Neural crest cell (in vitro differentiated cells): Measurements from ENCODE around the gene RGS18. TPM values are rescaled to one million over a fixed set of nuclear protein-coding genes. Genes with fewer than 3 reads are reported as not detected.

Experiments used
- DNase-seq: peaks from one replicate; pipeline ENCODE4 v3.0.0; 2021; ENCODE audit warnings: low read depth, mixed read lengths, low spot score
- H3K27ac Mint-ChIP-seq: one replicate; pipeline ENCODE4 v1.8.0; 2021; ENCODE audit warnings: mild to moderate bottlenecking, mixed read lengths; ENCODE audit not compliant: unreplicated experiment
- H3K27me3 Mint-ChIP-seq: 2 replicates; pipeline ENCODE4 v1.8.0; 2021; ENCODE audit warnings: low read depth, mild to moderate bottlenecking, mixed read lengths
- H3K36me3 Mint-ChIP-seq: 2 replicates; pipeline ENCODE4 v1.8.0; 2021; ENCODE audit warnings: low read depth, mild to moderate bottlenecking, mixed read lengths
- H3K4me1 Mint-ChIP-seq: 2 replicates; pipeline ENCODE4 v1.8.0; 2021; ENCODE audit warnings: mixed read lengths
- H3K4me3 Mint-ChIP-seq: one replicate; pipeline ENCODE4 v1.8.0; 2021; ENCODE audit warnings: mild to moderate bottlenecking, mixed read lengths
- H3K9me3 Mint-ChIP-seq: 2 replicates; pipeline ENCODE4 v1.8.0; 2021; ENCODE audit warnings: mixed read lengths
- CTCF ChIP-seq: fragments of 200-600 bp; sonication (generic); conservative IDR thresholded peaks from 2 replicates; pipeline ENCODE4 v1.5.0; 2021; ENCODE audit warnings: antibody characterized with exemption, mild to moderate bottlenecking
- total RNA-seq: library from RNA; stranded (reverse); gene quantifications from 2 replicates; pipeline ENCODE4 v1.2.1, GENCODE V29; 2021

The RGS18 gene
- total RNA-seq, 1 donor from 2014 or later: not detected

GRCh38 chr1:192175971-192176370 is 17.7 kb downstream of the RGS18 start:
- no peaks in the 10 kb centered on the region for H3K4me1 Mint-ChIP-seq
- DNase-seq: no peak
- H3K4me3 Mint-ChIP-seq: no peak overlapping the region
- H3K27me3 Mint-ChIP-seq: no peaks in the 10 kb centered on the region
- no peaks in the 10 kb centered on the region for H3K9me3 Mint-ChIP-seq
- no peaks in the 10 kb centered on the region for H3K36me3 Mint-ChIP-seq
- TF ChIP-seq CTCF: no peak
- H3K27ac Mint-ChIP-seq: no peak overlapping the region

GRCh38 chr1:192183788-192184187 is 25.5 kb downstream of the RGS18 start:
- Mint-ChIP-seq H3K27me3 (no peaks in the 10 kb centered on the region), H3K4me1 (no peaks in the 10 kb centered on the region), H3K9me3 (no peaks in the 10 kb centered on the region), H3K27ac (no peak overlapping the region), H3K36me3 (no peaks in the 10 kb centered on the region), H3K4me3 (no peak overlapping the region)
- no peak for DNase-seq
- TF ChIP-seq CTCF: no peak

GRCh38 chr1:192186197-192186596 is 27.9 kb downstream of the RGS18 start:
- Mint-ChIP-seq H3K27me3 (no peaks in the 10 kb centered on the region), H3K4me1 (no peaks in the 10 kb centered on the region)

GRCh38 chr1:192190066-192190465 is 31.8 kb downstream of the RGS18 start:
- H3K27ac Mint-ChIP-seq: no peak overlapping the region
- no peak for TF ChIP-seq CTCF
- H3K4me1 Mint-ChIP-seq: no peaks in the 10 kb centered on the region
- no peak overlapping the region for H3K4me3 Mint-ChIP-seq
- no peaks in the 10 kb centered on the region for H3K36me3 Mint-ChIP-seq
- H3K27me3 Mint-ChIP-seq: no peaks in the 10 kb centered on the region
- DNase-seq: no peak
- H3K9me3 Mint-ChIP-seq: no peaks in the 10 kb centered on the region

More at GRCh38 chr1:192186197-192186596, 27.9 kb downstream of the RGS18 start:
- no peaks in the 10 kb centered on the region for H3K9me3 Mint-ChIP-seq
- no peak for DNase-seq
- no peak overlapping the region for H3K4me3 Mint-ChIP-seq
- TF ChIP-seq CTCF: no peak
- no peak overlapping the region for H3K27ac Mint-ChIP-seq
- H3K36me3 Mint-ChIP-seq: no peaks in the 10 kb centered on the region

GRCh38 chr1:192201303-192201702 is 43.0 kb downstream of the RGS18 start:
- no peak for DNase-seq
- Mint-ChIP-seq H3K27me3 (no peaks in the 10 kb centered on the region), H3K9me3 (peaks cover 18% of the 10 kb centered on the region), H3K4me1 (no peaks in the 10 kb centered on the region), H3K36me3 (peaks cover 6% of the 10 kb centered on the region), H3K4me3 (no peak overlapping the region), H3K27ac (no peak overlapping the region)
- TF ChIP-seq CTCF: no peak

GRCh38 chr1:192224396-192224795 is 66.1 kb downstream of the RGS18 start:
- no peak for TF ChIP-seq CTCF
- no peak for DNase-seq
- no peak overlapping the region for H3K4me3 Mint-ChIP-seq
- H3K4me1 Mint-ChIP-seq: no peaks in the 10 kb centered on the region
- H3K27ac Mint-ChIP-seq: no peak overlapping the region
- no peaks in the 10 kb centered on the region for H3K36me3 Mint-ChIP-seq
- no peaks in the 10 kb centered on the region for H3K27me3 Mint-ChIP-seq
- peaks cover 6% of the 10 kb centered on the region for H3K9me3 Mint-ChIP-seq
